Measurements from ENCODE around the gene FOXE3.

The FOXE3 gene

DNA sequence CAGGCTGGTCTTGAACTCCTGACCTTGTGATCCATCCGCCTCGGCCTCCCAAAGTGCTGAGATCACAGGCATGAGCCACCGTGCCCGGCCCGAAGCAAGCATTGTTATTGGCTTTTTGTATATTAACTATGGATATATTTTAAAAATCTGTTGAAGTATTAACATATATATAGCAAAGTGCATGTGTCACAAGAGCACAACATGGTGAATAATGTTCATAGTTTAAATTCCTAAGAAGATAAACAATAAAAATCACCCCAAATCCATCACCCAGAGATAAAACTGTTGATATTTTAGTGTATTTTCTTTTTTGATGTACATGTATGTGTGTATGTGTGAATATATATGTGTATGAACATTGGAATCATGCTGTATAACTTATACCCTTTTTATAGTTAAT lies 9.1 kb upstream of the FOXE3 start:
- TF ChIP-seq POLR2AphosphoS5 (IDR thresholded peaks at IDR 0.05; ENCODE audit: low read depth, low read length): no peak
- no peak for TF ChIP-seq TAF1 (IDR thresholded peaks at IDR 0.05; ENCODE audit: borderline replicate concordance, insufficient read depth, low read length)
- TF ChIP-seq, protein P1, sequence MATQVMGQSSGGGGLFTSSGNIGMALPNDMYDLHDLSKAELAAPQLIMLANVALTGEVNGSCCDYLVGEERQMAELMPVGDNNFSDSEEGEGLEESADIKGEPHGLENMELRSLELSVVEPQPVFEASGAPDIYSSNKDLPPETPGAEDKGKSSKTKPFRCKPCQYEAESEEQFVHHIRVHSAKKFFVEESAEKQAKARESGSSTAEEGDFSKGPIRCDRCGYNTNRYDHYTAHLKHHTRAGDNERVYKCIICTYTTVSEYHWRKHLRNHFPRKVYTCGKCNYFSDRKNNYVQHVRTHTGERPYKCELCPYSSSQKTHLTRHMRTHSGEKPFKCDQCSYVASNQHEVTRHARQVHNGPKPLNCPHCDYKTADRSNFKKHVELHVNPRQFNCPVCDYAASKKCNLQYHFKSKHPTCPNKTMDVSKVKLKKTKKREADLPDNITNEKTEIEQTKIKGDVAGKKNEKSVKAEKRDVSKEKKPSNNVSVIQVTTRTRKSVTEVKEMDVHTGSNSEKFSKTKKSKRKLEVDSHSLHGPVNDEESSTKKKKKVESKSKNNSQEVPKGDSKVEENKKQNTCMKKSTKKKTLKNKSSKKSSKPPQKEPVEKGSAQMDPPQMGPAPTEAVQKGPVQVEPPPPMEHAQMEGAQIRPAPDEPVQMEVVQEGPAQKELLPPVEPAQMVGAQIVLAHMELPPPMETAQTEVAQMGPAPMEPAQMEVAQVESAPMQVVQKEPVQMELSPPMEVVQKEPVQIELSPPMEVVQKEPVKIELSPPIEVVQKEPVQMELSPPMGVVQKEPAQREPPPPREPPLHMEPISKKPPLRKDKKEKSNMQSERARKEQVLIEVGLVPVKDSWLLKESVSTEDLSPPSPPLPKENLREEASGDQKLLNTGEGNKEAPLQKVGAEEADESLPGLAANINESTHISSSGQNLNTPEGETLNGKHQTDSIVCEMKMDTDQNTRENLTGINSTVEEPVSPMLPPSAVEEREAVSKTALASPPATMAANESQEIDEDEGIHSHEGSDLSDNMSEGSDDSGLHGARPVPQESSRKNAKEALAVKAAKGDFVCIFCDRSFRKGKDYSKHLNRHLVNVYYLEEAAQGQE (IDR thresholded peaks at IDR 0.05; ENCODE audit: insufficient read depth in 1 of 2, low read depth in 2 of 2, low read length in 2 of 2): no peak
- no peak for TF ChIP-seq SIN3A (IDR thresholded peaks at IDR 0.05; ENCODE audit: borderline replicate concordance, insufficient read depth, low read length)
- no peak for TF ChIP-seq FOXP2 (optimal IDR thresholded peaks at IDR 0.05; ENCODE audit: borderline replicate concordance, extremely low read depth, extremely low read length, insufficient read depth)

DNA sequence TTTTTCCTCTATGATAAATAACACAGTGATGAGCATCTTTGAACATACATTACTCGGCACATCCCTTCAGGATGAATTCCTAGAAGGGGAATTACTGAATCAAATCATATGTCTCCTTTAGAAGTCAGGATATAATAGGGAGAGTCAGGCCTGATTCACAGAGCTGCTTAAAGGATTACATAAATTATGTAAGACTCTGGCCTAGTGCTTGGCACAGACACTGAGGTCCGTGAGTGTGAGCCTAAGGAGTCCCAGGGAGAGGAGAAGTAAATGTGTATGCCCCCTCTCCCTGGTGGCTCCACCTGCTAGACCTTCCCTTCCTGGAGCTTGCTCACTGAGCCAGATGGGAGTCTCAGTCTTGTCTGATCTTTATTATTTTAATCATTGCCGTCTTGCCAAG lies 8.6 kb upstream of the FOXE3 start:
- TF ChIP-seq POLR2AphosphoS5 (IDR thresholded peaks at IDR 0.05; ENCODE audit: low read depth, low read length) (no peak), SIN3A (IDR thresholded peaks at IDR 0.05; ENCODE audit: borderline replicate concordance, insufficient read depth, low read length) (no peak), TAF1 (IDR thresholded peaks at IDR 0.05; ENCODE audit: borderline replicate concordance, insufficient read depth, low read length) (no peak), FOXP2 (optimal IDR thresholded peaks at IDR 0.05; ENCODE audit: borderline replicate concordance, extremely low read depth, extremely low read length, insufficient read depth) (no peak)
- TF ChIP-seq, protein P1 (IDR thresholded peaks at IDR 0.05; ENCODE audit: insufficient read depth in 1 of 2, low read depth in 2 of 2, low read length in 2 of 2): no peak

DNA sequence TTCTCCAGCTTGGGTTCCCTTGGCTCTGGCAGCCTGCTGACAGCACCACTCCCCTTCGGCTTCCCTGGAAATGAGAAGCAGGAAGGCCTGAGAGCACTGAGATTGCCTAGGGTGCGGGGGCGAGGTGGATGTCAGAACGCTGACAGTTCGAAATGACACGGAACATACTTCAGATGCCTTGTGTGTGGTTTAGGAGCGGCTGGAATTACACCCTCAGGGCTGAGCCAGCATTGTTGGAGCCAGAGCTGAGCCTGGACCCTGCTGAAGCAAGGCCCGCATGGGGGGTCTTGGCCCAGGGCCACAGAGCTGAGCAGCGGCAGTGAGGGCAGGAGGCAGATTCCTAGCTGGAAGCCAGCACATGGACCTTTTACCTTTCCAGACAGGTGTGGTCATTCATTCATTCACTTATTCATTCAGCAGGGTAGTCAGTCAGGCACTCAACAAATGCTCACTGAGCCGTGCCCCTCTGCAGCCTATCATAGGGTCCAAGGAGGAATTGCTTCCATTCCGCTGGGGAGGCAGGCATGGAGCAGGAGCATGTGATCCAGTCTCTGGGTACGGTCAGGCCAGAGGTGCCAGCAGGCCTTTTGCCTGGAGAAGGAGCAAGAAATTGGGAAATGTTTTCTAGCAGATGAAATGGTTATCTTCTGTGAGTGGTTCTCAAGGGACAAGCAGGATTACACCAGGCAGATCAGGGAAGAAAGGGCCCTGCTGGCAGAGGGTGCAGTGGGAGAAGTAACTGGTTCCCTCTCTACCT lies 6.6 kb upstream of the FOXE3 start:
- TF ChIP-seq SIN3A (IDR thresholded peaks at IDR 0.05; ENCODE audit: borderline replicate concordance, insufficient read depth, low read length): no peak
- no peak for TF ChIP-seq TAF1 (IDR thresholded peaks at IDR 0.05; ENCODE audit: borderline replicate concordance, insufficient read depth, low read length)
- TF ChIP-seq FOXP2 (optimal IDR thresholded peaks at IDR 0.05; ENCODE audit: borderline replicate concordance, extremely low read depth, extremely low read length, insufficient read depth): no peak
- TF ChIP-seq, protein P1 (IDR thresholded peaks at IDR 0.05; ENCODE audit: insufficient read depth in 1 of 2, low read depth in 2 of 2, low read length in 2 of 2): no peak
- TF ChIP-seq POLR2AphosphoS5 (IDR thresholded peaks at IDR 0.05; ENCODE audit: low read depth, low read length): no peak

DNA sequence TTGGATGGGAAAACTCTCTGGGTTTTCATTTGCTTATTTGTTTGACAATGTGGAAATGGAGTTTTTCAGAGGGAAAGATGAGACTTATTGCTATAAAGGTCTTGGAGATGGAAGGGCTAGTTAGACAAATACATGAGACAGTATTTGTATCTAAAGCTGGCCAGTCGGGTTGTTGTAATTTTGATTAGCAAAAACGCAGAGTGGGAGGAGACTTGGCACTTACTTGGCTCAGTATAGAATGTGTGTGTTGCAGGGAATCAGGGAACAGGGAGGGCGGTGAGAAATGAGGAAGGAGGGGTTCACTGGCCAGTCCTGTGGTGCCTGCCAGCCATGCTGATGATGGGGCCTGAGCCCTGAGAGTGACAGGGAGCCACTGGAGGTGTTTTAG lies 6.0 kb upstream of the FOXE3 start:
- TF ChIP-seq, protein P1 (IDR thresholded peaks at IDR 0.05; ENCODE audit: insufficient read depth in 1 of 2, low read depth in 2 of 2, low read length in 2 of 2): no peak
- no peak for TF ChIP-seq FOXP2 (optimal IDR thresholded peaks at IDR 0.05; ENCODE audit: borderline replicate concordance, extremely low read depth, extremely low read length, insufficient read depth)
- no peak for TF ChIP-seq TAF1 (IDR thresholded peaks at IDR 0.05; ENCODE audit: borderline replicate concordance, insufficient read depth, low read length)
- no peak for TF ChIP-seq POLR2AphosphoS5 (IDR thresholded peaks at IDR 0.05; ENCODE audit: low read depth, low read length)
- TF ChIP-seq SIN3A (IDR thresholded peaks at IDR 0.05; ENCODE audit: borderline replicate concordance, insufficient read depth, low read length): no peak

Data from PFSK-1 (cell line).